Endothelial cell (in vitro differentiated cells): ENCODE measurements around the gene UXS1. TPM values are rescaled to one million over a fixed set of nuclear protein-coding genes. Genes with fewer than 3 reads are reported as not detected.
"Not testable (repeated sequence)": the region's sequence is repeated elsewhere in the genome, so short reads cannot be mapped to it uniquely, and the experiment has no call there.

Source experiments
- DNase-seq: peaks from one replicate; pipeline ENCODE4 v3.0.0; 2021; ENCODE audit warnings: low spot score
- H3K27ac Mint-ChIP-seq: one replicate; pipeline ENCODE4 v1.8.0; 2021; ENCODE audit warnings: mixed read lengths, inconsistent platforms; ENCODE audit not compliant: unreplicated experiment
- H3K27me3 Mint-ChIP-seq: one replicate; pipeline ENCODE4 v1.8.0; 2021; ENCODE audit warnings: mild to moderate bottlenecking, moderate library complexity, mixed read lengths, inconsistent platforms; ENCODE audit not compliant: unreplicated experiment
- H3K36me3 Mint-ChIP-seq: one replicate; pipeline ENCODE4 v1.8.0; 2021; ENCODE audit warnings: mild to moderate bottlenecking, low read depth, mixed read lengths, inconsistent platforms; ENCODE audit not compliant: unreplicated experiment
- H3K4me1 Mint-ChIP-seq: one replicate; pipeline ENCODE4 v1.8.0; 2021; ENCODE audit warnings: mild to moderate bottlenecking, mixed read lengths, inconsistent platforms; ENCODE audit not compliant: unreplicated experiment
- H3K4me3 Mint-ChIP-seq: one replicate; pipeline ENCODE4 v1.8.0; 2021; ENCODE audit warnings: mild to moderate bottlenecking, mixed read lengths, inconsistent platforms; ENCODE audit not compliant: unreplicated experiment
- H3K9me3 Mint-ChIP-seq: one replicate; pipeline ENCODE4 v1.8.0; 2021; ENCODE audit warnings: mixed read lengths, inconsistent platforms; ENCODE audit not compliant: unreplicated experiment
- CTCF ChIP-seq: fragments of 200-600 bp; sonication (generic); IDR thresholded peaks from one replicate; pipeline ENCODE4 v1.5.0; 2021; ENCODE audit warnings: antibody characterized with exemption; ENCODE audit not compliant: unreplicated experiment
- long read RNA-seq: library from polyadenylated mRNA; unstranded; transcript quantifications from one replicate; pipeline ENCODE4 v2.0.0, GENCODE V29; 2020; ENCODE audit not compliant: unreplicated experiment
- total RNA-seq: library from RNA; stranded (reverse); fragmentation: NEBNext Ultra II Directional; extraction: Animal tissue kit (Norgen Biotek cat#: 25700); gene quantifications from one replicate; pipeline ENCODE4 v1.2.1, GENCODE V29; 2021; ENCODE audit not compliant: unreplicated experiment

Gene UXS1
- 60.4 TPM for total RNA-seq
- long read RNA-seq, transcript UXS1-203 (15 exons, 1,839 nt), result major isoform, 41 of 63 reads
- long read RNA-seq, transcript UXS1-201 (15 exons, 2,099 nt), result minor isoform, 11 of 63 reads
- long read RNA-seq, partial matches to known transcripts, result 1 of 63 reads
- long read RNA-seq, other reads (novel, unspliced or antisense), result 8 of 63 reads

- Mint-ChIP-seq H3K27me3 (peaks cover 6% of the 10 kb centered on the region), H3K9me3 (no peaks in the 10 kb centered on the region), H3K36me3 (no peaks in the 10 kb centered on the region), H3K4me3 (peak within 1 kb of the TSS; percentile 84), H3K4me1 (peaks cover 31% of the 10 kb centered on the region), H3K27ac (no peak within 1 kb of the TSS)
- peak; percentile 98 for DNase-seq
- TF ChIP-seq CTCF, result no peak
These were observed at the start of gene UXS1 for GRCh38 chr2:106193977-106194778. TSS of gene UXS1 (minus strand) at chr2:106194301. CDS start at chr2:106194241, 60 bp downstream.

- not testable (repeated sequence) for H3K4me1 Mint-ChIP-seq, H3K27ac Mint-ChIP-seq, H3K9me3 Mint-ChIP-seq, H3K4me3 Mint-ChIP-seq, DNase-seq, H3K27me3 Mint-ChIP-seq, H3K36me3 Mint-ChIP-seq
These were observed 45.4 kb upstream of the UXS1 start for GRCh38 chr2:106239491-106239890.

- not testable (repeated sequence) for H3K27ac Mint-ChIP-seq, H3K27me3 Mint-ChIP-seq, DNase-seq, H3K4me3 Mint-ChIP-seq, H3K4me1 Mint-ChIP-seq
- Mint-ChIP-seq H3K9me3 (peaks cover 16% of the 10 kb centered on the region), H3K36me3 (peaks cover 17% of the 10 kb centered on the region)
These were observed 41.3 kb upstream of the UXS1 start for GRCh38 chr2:106235392-106235791.

- DNase-seq, result no peak
- Mint-ChIP-seq H3K36me3 (peaks cover 17% of the 10 kb centered on the region), H3K9me3 (peaks cover 16% of the 10 kb centered on the region), H3K4me3 (no peak overlapping the region), H3K27ac (no peak overlapping the region), H3K4me1 (no peaks in the 10 kb centered on the region), H3K27me3 (peaks cover 1% of the 10 kb centered on the region)
- TF ChIP-seq CTCF, result no peak
These were observed 39.2 kb upstream of the UXS1 start for GRCh38 chr2:106233350-106233706.

- H3K4me1 Mint-ChIP-seq, result no peaks in the 10 kb centered on the region
- H3K4me3 Mint-ChIP-seq, result no peak overlapping the region
- H3K9me3 Mint-ChIP-seq, result peaks cover 16% of the 10 kb centered on the region
- peaks cover 17% of the 10 kb centered on the region for H3K36me3 Mint-ChIP-seq
- no peak for TF ChIP-seq CTCF
- H3K27me3 Mint-ChIP-seq, result peaks cover 1% of the 10 kb centered on the region
- H3K27ac Mint-ChIP-seq, result no peak overlapping the region
- DNase-seq, result no peak
These were observed 38.7 kb upstream of the UXS1 start for GRCh38 chr2:106232638-106233349.

- Mint-ChIP-seq H3K27me3 (no peaks in the 10 kb centered on the region), H3K27ac (no peak overlapping the region), H3K36me3 (no peaks in the 10 kb centered on the region), H3K4me1 (no peaks in the 10 kb centered on the region), H3K9me3 (no peaks in the 10 kb centered on the region), H3K4me3 (no peak overlapping the region)
- no peak for TF ChIP-seq CTCF
- no peak for DNase-seq
These were observed 29.2 kb upstream of the UXS1 start for GRCh38 chr2:106223347-106223746.

GRCh38 chr2:106222057-106222456, 28.0 kb upstream of the UXS1 start:
- H3K4me1 Mint-ChIP-seq, H3K27me3 Mint-ChIP-seq: not testable (repeated sequence)

More at GRCh38 chr2:106222057-106222456, 28.0 kb upstream of the UXS1 start:
- DNase-seq, H3K36me3 Mint-ChIP-seq, H3K4me3 Mint-ChIP-seq, H3K9me3 Mint-ChIP-seq, H3K27ac Mint-ChIP-seq: not testable (repeated sequence)
